ENCODE data around the gene COL6A6.
"Not testable (repeated sequence)": the region's sequence is repeated elsewhere in the genome, so short reads cannot be mapped to it uniquely, and the experiment has no call there.

Gene COL6A6

GRCh38 chr3:130533247-130533646 is 16.3 kb downstream of the COL6A6 start:
- DNase-seq = no peak

GRCh38 chr3:130537673-130538304 is 20.8 kb downstream of the COL6A6 start:
- DNase-seq = no peak

- peak; percentile 25 for DNase-seq
Measured at GRCh38 chr3:130539005-130539404, 22.0 kb downstream of the COL6A6 start.

- no peak for DNase-seq
Measured at GRCh38 chr3:130543322-130543721, 26.3 kb downstream of the COL6A6 start.

GRCh38 chr3:130546920-130547679 is 30.1 kb downstream of the COL6A6 start:
- no peak for DNase-seq

GRCh38 chr3:130547680-130548065 is 30.7 kb downstream of the COL6A6 start:
- DNase-seq = not testable (repeated sequence)

- DNase-seq = no peak
Measured at GRCh38 chr3:130548356-130548755, 31.4 kb downstream of the COL6A6 start.

- no peak for DNase-seq
Measured at GRCh38 chr3:130557336-130558035, 40.5 kb downstream of the COL6A6 start.

- no peak for DNase-seq
Measured at GRCh38 chr3:130558366-130558765, 41.4 kb downstream of the COL6A6 start.

GRCh38 chr3:130565224-130565623 is 48.2 kb downstream of the COL6A6 start:
- no peak for DNase-seq
